GM19099 (cell line): ENCODE results near the gene SYNPO.

Source experiments
- POLR2A ChIP-seq: IDR thresholded peaks from 3 replicates; pipeline ENCODE4 v1.6.1; 2011; ENCODE audit warnings: low read depth; ENCODE audit not compliant: insufficient read length; ENCODE audit errors: extremely low read depth

SYNPO gene

DNA sequence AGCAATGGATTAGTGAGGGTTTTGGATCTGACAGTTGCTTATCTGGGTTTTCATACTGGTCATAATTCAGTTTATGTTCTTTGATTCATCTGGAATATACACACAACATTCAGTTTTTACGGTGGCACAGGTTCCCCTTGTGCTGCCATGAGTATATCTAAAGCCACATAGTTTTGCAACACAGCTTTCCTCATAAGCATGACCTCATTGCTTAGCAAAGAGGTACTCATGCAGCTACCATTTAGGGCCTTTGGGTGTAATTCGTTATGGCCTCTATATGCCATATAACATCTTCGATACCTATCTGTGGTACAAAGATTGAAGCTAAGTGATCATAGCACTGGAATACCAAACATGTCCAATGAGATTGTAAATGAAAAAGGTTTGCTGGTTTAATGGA, 63.3 kb downstream of the SYNPO start:
- TF ChIP-seq POLR2A = no peak

DNA sequence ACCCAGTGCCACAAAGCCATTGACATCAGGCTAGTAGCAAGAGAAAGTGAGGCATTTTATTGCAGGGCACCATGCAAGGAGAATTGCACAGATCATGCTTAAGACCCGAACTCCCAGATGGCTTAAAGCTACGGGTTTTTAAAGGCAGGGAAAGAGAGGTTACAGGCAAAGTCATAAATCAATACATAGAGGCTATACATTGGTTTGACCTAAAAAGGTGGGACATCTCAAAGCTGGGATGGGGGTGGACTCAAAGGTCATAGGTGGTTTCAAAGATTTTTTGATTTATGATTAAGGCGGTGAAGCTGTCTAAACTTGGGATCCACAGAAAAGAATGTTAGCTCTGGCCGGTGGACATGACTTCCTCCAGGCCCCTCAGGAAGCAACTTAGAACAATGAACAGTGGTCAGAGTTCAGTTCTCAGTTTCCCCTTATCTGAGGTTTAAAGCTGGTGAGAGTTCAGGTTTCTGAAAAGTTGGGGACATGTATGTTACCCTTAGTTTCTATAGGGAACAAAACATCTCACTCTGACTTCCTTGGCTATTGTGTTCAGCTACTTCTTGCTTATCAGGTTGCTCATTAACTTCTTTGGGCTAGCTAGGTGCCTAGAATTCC, 66.4 kb downstream of the SYNPO start:
- TF ChIP-seq POLR2A = no peak
